Activated T-cell treated with anti-CD3 and anti-CD28 coated beads for 48 hours (primary cell): ENCODE results near the gene COQ8B.

Experiments used
- DNase-seq: peaks from one replicate; pipeline ENCODE4 v3.0.0-alpha.2; 2020; ENCODE audit warnings: low read depth

The COQ8B gene

GRCh38 chr19:40691421-40692211 lies 25.1 kb downstream of the COQ8B start:
- DNase-seq, result no peak

DNA sequence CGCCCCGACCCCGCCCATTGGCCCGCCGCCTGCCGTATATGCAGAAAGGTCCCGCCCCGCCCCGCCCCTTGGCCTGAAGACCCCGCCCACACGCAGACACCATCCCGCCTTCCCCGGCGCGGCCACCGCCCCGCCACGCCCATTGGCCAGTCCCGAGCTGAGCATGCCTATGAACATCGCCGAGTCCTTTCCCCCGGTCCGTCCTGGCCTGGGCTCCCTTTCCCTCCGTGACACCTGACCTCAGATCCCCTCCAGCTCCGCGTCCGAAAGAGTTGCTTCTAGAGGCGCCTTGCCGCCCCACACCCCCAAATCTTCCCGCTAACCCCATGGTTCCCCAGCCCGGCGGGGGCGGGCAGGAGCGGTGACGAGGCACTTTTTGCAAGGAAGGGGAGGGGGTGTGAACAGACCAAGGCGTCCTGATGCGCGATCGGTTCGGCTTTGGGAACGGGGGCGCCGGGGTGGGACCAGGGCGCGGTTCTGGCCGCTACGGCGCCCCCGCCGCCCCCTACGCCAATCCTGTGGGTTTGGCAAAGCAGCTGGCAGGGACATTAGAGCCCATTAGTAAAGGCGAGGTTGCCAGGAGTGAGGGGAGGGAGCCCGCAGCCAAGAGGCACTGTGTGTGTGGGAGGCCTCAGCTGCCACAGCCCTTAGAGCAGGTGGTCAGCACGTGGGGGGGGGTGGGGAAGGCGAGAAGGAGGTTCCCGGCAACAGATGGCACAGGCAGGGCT lies 25.8 kb downstream of the COQ8B start:
- peak; percentile 88 for DNase-seq

DNA sequence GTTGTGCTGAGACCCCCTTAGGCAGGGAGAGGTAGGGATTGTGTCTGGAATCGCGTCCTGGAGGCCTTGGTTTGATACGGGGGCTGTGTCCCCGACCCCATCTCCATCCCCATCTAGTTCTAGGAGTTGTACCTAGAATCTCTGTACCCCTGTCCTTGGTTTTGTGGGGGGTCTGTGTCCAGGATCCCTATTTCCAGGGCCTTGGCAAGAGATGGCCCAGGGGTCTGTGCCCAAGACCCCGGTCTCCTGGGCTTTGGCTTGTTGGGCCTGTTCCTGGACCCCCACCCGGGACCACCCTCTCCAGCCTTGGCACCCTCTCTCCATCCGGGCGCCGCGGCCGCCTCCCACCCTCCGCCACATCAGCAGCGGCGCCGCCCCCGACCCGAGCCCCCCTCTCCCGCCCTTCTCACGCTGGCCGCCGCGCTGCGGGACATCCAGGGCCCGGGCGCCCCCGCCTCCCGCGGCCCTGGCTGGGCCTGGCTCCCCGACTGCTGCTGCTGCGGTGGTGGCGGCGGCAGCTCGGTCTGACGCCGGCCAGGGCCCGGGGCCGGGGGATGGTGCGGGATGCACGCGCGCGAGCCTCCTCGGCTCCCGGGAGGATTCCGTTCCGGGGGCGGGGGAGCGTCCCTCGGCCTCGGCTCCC lies 26.5 kb downstream of the COQ8B start, which contains the start of gene NUMBL:
TSS of gene NUMBL (minus strand) at position 602 of the 643 bp plus-strand sequence. CDS start at position 434, 168 bp downstream.
- no peak for DNase-seq

- DNase-seq, result no peak
Observed at GRCh38 chr19:40689339-40690049, 27.2 kb downstream of the COQ8B start.

- DNase-seq, result no peak
Observed at GRCh38 chr19:40688987-40689338, 27.7 kb downstream of the COQ8B start.

- DNase-seq, result no peak
Observed at GRCh38 chr19:40688309-40688708, 28.4 kb downstream of the COQ8B start.

GRCh38 chr19:40687525-40688016 lies 29.1 kb downstream of the COQ8B start:
- DNase-seq, result no peak

GRCh38 chr19:40686882-40687524 lies 29.7 kb downstream of the COQ8B start:
- DNase-seq, result no peak

- DNase-seq, result no peak
Observed at GRCh38 chr19:40685563-40685962, 31.1 kb downstream of the COQ8B start.

GRCh38 chr19:40685016-40685526 lies 31.6 kb downstream of the COQ8B start:
- DNase-seq, result no peak

DNA sequence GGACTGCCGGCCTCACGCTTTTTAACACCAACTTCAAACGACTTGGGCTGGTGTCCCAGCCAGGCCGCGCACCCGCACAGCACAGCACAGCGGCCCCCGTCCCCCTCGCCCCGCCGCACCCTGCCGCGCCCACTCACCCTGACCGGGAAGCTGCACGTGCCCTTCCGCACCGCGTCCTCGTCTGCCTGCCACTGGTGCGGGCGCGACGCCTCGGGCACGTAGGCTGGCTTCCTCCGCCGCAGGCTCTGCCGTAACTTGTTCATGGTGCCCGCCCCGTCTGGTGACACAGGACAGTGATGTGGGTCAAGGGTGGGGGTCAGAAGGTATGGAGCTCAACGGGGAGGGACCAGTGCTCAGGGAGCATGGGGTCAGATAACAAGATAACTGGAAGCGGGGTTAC lies 32.4 kb downstream of the COQ8B start:
- DNase-seq, result no peak

DNA sequence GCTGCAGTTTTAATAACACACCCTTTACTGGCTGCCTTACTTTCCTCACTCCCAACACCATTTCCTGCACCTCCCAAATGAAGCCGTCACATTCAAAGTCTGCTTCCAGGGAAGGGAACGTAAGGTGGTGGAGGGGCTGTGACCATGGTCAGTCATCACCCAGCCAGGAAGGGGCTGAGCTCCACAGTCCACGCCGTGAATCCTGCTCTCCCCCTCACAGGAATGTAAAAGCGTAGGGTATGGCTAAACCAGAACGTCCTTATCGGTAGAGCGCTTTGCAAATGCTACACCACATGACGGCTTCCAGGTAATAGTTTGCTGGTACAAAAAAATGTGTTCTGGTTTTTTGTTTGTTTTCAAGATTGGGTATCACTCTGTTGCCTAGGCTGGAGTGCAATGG lies 33.2 kb downstream of the COQ8B start:
- no peak for DNase-seq

DNA sequence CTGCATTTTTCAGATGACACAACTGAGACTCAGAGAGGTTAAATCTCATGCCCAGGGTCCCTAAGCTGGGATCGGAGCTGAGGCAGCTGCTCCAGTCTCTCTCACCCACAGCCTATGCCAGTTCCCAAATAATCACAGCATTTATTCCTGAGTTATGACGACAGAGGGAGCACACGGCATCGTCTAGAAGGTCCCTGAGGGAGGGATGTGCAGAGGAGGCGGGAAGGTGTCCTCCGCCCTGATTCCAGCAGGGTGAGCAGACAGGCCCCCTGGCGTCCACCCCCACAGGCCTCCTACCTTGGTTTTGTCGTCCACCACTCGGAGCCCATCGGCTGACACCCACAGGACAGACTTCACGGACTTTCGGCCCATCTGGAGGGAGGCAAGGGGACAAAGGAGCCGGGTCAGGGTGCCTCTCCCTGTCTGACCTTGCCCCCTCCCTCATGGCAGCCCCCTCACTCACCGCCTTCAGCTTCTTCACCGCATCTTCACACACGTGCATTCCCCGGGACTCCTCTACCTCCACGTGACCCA lies 34.2 kb downstream of the COQ8B start:
- no peak for DNase-seq

- DNase-seq, result no peak
Observed at GRCh38 chr19:40681039-40681438, 35.6 kb downstream of the COQ8B start.

- no peak for DNase-seq
Observed at GRCh38 chr19:40677156-40677555, 39.5 kb downstream of the COQ8B start.

DNA sequence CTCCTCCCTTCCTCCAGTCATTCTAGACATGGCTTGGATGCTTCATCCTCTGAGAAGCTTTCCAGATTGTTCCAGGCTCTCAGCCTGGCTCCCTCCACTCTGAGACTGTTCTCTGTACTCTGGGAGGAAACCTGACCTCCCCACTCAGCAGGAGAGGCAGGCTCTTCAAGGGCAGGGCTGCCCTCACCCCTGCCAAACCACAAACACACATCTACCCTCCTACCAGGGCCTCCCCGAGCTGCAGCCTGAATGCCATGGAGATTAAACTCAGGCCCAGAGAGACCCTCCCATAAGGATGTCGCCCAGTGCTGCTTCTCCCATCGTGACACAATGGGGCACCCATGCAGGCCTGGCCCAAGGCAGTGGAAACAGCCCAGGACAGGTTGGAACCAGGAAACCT lies 42.4 kb downstream of the COQ8B start:
- DNase-seq, result no peak

- DNase-seq, result no peak
Observed at GRCh38 chr19:40673397-40673796, 43.3 kb downstream of the COQ8B start.

DNA sequence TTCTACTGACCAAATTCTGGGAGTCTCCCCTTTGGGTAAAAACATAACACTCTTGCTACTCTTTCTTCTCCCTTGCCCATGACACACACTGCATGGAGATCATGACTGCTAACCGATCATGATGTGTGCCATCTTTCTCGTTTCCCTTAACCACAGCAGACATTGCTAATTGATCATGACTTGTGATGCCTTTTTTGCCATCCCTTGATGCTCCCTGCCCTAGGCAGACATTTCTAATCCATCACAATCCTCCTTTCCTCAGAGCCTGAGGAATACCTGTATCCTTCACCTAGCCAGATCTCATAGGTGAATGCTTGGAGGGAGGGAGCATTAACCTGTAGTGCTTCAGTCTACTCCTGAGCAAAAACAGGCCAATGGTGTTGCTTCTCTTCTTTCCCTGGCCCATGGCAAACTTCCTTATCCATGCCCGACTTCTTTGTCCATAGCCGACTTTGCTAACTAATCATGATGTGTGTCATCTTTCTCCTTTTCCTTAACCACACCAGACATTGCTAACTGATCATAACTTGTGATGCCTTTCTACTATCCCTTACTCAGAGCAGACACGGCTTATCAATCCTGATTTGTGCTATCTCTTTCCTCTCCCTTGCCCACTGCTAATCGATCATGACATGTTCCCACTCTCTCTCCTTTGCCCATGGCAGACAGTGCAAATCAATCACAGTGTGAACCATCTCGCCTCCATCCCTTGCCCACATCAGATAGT lies 44.0 kb downstream of the COQ8B start:
- DNase-seq, result no peak

GRCh38 chr19:40672038-40672437 lies 44.6 kb downstream of the COQ8B start:
- DNase-seq, result no peak

DNA sequence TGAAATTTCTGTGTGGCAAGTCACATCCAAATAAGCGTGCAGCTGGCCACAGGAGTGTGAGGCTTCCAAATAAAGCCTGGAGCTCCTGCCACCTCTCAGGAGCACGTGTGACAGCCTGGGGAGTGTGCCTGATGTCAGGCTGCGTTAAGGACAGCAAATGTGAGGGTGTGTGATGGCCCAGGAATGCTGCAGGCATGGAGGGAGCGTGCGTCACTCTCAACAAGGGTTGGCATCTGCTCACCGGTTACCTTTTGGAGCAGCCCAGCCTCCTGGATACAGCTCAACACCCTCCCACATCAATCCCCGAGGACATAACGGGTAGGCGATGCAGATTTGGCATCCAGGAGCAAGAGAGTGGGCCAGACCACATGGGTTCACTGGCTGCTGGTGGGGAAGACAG lies 45.3 kb downstream of the COQ8B start:
- DNase-seq, result no peak
